AG04450 (cell line): ENCODE measurements around the gene VPS9D1. TPM values are rescaled to one million over a fixed set of nuclear protein-coding genes. Genes with fewer than 3 reads are reported as not detected.
"Not testable (repeated sequence)": the region's sequence is repeated elsewhere in the genome, so short reads cannot be mapped to it uniquely, and the experiment has no call there.

ENCODE experiments used
- CTCF ChIA-PET: fragments of 300-600, 350-600 bp; formaldehyde crosslinking; extraction: SDS; loops from one replicate; lab custom pipeline; 2022; ENCODE audit warnings: antibody characterized with exemption, inconsistent platforms; lab: Charles Lee
- POLR2A ChIA-PET: fragments of 350-600 bp; formaldehyde crosslinking; extraction: SDS; loops from one replicate; lab custom pipeline; 2021; ENCODE audit warnings: antibody characterized with exemption, inconsistent platforms; lab: Yijun Ruan, JAX
- DNase-seq: peaks from one replicate; pipeline ENCODE4 v3.0.0-alpha.2; 2011; ENCODE audit warnings: low read depth, low spot score
- H3K27ac ChIP-seq: one replicate; pipeline ENCODE4 v1.5.1; 2012; ENCODE audit warnings: low read depth, low read length, control low read depth
- H3K27me3 ChIP-seq: one replicate; pipeline ENCODE4 v1.6.0; 2012; ENCODE audit warnings: low read length; ENCODE audit not compliant: control insufficient read depth, insufficient read depth
- H3K4me3 ChIP-seq: 2 replicates; pipeline ENCODE4 v1.5.1; 2011; ENCODE audit warnings: mild to moderate bottlenecking, low read depth, low read length, control low read depth
- H3K9me3 ChIP-seq: 2 replicates; pipeline ENCODE4 v1.5.1; 2012; ENCODE audit warnings: low read length; ENCODE audit not compliant: control insufficient read depth, insufficient read depth
- polyA plus RNA-seq: library from polyadenylated mRNA; depleted of rRNA; stranded (reverse); fragments of >200 nt; gene quantifications from 2 replicates; pipeline ENCODE4 v1.2.3, GENCODE V29; 2011
- TF ChIP-seq, protein P1 (sequence below): IDR thresholded peaks from 2 replicates; pipeline ENCODE4 v1.5.1; 2011; ENCODE audit warnings: low read depth, low read length, control low read depth, inconsistent platforms

The VPS9D1 gene
- polyA plus RNA-seq, 1 experiment: 8.6 TPM

DNA sequence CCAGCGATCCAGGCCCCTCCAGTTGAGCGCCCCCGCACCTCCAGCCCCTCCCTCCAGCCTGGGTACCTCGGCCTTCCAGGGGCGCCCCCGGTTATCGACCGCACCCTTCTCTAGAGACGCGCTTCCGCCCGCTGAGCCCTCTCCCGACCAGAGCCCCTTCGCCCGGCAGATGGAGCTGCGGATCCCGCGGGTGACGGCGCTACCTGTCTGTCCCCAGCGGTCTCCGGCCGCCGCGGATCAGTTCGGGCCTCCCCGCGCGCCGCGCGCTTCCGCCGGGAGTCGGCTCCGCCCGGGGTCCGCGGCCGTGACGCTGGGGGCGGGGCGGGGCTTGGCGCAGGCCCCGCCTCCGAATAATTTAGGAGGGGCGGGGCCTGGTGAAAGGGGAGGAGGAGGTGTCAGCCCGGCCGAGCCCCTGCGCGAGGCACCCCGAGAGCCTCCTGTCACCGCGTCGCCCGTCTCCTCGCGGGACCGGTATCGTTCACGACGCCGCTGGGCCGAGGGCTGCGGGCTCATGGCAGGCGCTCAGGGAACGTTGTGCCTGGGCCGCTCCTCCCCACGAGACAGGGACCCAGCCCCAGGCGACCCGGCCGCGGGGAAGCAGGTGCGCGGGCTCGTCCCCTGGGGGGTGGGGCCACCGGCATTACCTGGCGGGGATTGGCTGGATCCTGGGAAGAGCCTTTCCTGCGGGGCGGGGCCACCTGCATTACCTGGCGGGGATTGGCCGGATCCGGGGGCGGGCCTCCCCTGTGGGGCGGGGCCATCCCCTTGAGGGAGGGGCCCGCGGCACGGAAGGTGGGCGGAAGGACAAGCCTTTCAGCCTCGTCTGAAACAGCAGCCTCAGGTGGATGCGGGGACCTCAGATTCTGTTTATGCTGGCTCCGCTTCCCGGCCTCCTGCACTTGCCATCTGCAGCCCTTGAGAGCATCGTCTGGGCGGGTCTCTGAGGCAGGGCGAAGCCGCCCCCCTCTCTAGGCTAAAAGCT lies 19.0 kb downstream of the VPS9D1 start, which contains the start of gene SPATA2L:
SPATA2L (minus strand) TSS at position 281 of the 982 bp plus-strand sequence. CDS start 473 bp downstream, outside the sequence.
- peak within 1 kb of the TSS; percentile 79 for H3K4me3 ChIP-seq
- H3K9me3 ChIP-seq: no peaks in the 10 kb centered on the region
- ChIA-PET CTCF (interaction anchor here (0.7 to 0.9 kb wide), 2 partner anchors 86 to 159 kb away, joined by 3 to 4 read pairs; no protein-coding TSS in a partner anchor), POLR2A (no interaction called here)
- no peaks in the 10 kb centered on the region for H3K27me3 ChIP-seq
- DNase-seq: no peak
- peak within 1 kb of the TSS; percentile 68 for H3K27ac ChIP-seq
- TF ChIP-seq, protein P1, sequence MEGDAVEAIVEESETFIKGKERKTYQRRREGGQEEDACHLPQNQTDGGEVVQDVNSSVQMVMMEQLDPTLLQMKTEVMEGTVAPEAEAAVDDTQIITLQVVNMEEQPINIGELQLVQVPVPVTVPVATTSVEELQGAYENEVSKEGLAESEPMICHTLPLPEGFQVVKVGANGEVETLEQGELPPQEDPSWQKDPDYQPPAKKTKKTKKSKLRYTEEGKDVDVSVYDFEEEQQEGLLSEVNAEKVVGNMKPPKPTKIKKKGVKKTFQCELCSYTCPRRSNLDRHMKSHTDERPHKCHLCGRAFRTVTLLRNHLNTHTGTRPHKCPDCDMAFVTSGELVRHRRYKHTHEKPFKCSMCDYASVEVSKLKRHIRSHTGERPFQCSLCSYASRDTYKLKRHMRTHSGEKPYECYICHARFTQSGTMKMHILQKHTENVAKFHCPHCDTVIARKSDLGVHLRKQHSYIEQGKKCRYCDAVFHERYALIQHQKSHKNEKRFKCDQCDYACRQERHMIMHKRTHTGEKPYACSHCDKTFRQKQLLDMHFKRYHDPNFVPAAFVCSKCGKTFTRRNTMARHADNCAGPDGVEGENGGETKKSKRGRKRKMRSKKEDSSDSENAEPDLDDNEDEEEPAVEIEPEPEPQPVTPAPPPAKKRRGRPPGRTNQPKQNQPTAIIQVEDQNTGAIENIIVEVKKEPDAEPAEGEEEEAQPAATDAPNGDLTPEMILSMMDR: no peak; the same call in 1 of the 2 replicates

DNA sequence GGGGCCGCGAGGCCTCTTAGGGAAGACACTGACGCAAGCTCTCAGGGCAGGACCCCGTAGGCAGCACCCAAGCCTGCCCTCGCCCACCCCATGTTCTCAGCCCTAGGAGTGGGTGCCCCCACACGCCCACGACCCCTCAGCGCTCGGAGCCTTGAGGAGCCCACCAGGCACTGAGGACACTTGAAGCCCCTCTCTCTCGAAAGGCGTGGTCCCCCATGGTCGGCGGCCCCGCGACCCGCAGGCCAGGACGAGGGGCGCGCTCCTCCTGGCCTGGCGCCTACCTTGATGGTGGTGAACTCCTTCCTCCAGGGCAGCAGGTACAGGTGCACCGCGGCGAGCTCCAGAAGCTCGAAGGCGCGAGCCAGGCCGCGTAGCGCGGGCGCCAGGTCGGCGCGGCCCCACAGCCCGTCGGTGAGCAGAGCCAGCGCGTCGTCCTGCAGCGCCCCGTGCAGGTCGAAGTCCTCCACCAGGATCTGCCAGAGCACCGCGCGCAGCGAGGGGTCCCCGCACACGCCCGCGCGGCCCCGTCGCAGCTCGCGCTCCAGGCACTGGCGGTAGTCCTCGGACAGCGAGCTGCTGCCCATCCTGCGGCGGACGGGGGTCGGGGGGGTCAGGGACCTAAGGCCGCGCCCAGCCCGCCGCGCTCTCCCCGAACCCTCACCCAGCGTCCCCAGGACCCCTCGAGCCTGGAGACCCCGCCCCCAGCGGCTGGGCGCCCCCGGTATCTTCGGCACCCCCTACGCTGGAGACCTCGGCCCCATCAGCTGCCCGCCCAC lies 19.9 kb downstream of the VPS9D1 start:
- TF ChIP-seq, protein P1: peak; percentile 19; the same call in 1 of the 2 replicates
- ChIA-PET CTCF (interaction anchor here (0.6 to 3.3 kb wide), 15 partner anchors 8 to 210 kb away, joined by 3 to 36 read pairs (median 4); no protein-coding TSS in a partner anchor), POLR2A (interaction anchor here (0.6 to 1.8 kb wide), 4 partner anchors 8 to 43 kb away, joined by 3 to 19 read pairs (median 4); partner anchors contain the start of genes CDK10, CHMP1A and SPATA33)
- H3K27me3 ChIP-seq: no peaks in the 10 kb centered on the region
- no peak for DNase-seq
- H3K9me3 ChIP-seq: no peaks in the 10 kb centered on the region
- peak overlapping the region; percentile 79 for H3K4me3 ChIP-seq
- H3K27ac ChIP-seq: peak overlapping the region; percentile 68

DNA sequence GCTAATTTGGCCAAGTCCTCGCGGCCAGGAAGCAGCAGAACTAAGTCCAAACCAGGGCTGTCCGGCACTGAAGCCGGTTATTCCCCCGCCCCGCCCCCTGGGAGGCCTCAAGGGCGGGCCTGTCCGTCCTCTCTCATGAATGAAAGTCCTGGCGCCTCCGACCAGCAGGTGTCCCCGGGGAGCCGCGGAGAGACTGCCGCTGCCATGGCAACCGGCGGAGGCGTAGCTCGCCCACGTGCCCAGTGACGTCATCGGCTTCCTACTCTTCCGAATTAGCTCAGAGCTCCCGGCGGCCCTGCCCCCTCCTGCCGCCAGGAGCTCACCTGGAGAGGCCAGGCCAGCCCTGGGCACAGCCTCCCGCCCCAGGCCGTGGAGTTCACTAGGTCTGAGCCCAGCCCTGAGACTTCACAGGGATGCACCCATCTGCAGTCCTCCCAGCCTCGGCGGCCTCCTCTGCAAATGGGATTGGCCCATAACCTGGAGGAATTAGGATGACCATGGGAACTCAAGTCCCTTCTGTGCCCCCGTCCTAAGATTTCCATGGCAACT lies 20.5 kb downstream of the VPS9D1 start:
- Histone ChIP-seq H3K27ac (peak overlapping the region; percentile 68), H3K4me3 (peak overlapping the region; percentile 79)

DNA sequence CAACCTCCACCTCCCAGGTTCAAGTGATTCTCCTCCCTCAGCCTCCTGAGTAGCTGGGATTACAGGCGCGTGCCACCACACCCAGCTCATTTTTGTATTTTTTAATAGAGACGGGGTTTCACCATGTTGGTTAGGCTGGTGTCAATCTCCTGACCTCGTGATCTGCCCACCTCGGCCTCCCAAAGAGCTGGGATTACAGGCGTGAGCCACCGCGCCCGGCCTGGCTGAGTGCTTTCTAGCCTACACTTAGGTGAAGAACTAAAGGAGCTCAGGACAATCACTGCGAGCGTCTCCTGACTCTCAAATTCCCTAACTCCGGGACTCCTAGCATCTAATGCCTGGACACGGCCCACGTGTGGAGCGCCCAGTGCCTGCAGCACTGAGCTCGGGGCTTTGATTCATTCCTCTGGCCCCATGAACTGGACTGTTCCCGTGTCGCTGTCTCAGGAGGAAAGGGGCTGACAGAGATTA lies 21.0 kb downstream of the VPS9D1 start:
- CTCF ChIA-PET: interaction anchor here (0.6 to 3.3 kb wide), 7 partner anchors 9 to 210 kb away, joined by 3 to 36 read pairs (median 4); no protein-coding TSS in a partner anchor
- POLR2A ChIA-PET: interaction anchor here (0.6 to 1.8 kb wide), 4 partner anchors 9 to 42 kb away, joined by 3 to 19 read pairs (median 4); partner anchors contain the start of genes CDK10, CHMP1A and SPATA33
- Histone ChIP-seq H3K27ac (peak overlapping the region; percentile 68), H3K4me3 (peak overlapping the region; percentile 37)
- H3K27me3 ChIP-seq, H3K9me3 ChIP-seq, DNase-seq: not testable (repeated sequence)

More for the DNA sequence above, 20.5 kb downstream of the VPS9D1 start:
- POLR2A ChIA-PET: interaction anchor here (0.6 to 1.8 kb wide), 5 partner anchors 9 to 43 kb away, joined by 3 to 19 read pairs (median 4); partner anchors contain the start of genes CDK10, CHMP1A and SPATA33
- CTCF ChIA-PET: interaction anchor here (0.6 to 3.3 kb wide), 14 partner anchors 9 to 210 kb away, joined by 3 to 36 read pairs (median 4); no protein-coding TSS in a partner anchor
- peak; percentile 94 for DNase-seq
- Histone ChIP-seq H3K9me3 (no peaks in the 10 kb centered on the region), H3K27me3 (no peaks in the 10 kb centered on the region)
- TF ChIP-seq, protein P1: peak; percentile 76

DNA sequence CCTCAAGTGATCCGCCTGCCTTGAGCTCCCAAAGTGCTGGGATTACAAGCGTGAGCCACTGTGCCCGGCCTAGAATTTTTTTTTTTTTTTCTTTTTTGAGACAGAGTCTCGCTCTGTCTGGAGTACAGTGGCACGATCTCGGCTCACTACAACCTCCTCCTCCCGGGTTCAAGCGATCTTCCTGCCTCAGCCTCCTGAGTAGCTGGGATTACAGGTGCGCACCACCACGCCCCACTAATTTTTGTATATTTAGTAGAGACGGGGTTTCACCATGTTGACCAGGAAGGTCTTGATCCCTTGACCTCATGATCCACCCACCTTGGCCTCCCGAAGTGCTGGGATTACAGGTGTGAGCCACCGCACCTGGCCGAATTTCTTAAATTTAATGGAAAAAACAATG lies 22.0 kb downstream of the VPS9D1 start:
- H3K27ac ChIP-seq, H3K27me3 ChIP-seq, H3K4me3 ChIP-seq, DNase-seq, H3K9me3 ChIP-seq: not testable (repeated sequence)
- ChIA-PET POLR2A (interaction anchor here (0.7 to 1.5 kb wide), 2 partner anchors 12 to 935 kb away, joined by 4 to 9 read pairs; partner anchors contain the start of gene CDK10), CTCF (interaction anchor here (0.7 to 3.3 kb wide), 2 partner anchors 18 to 163 kb away, joined by 4 to 36 read pairs; no protein-coding TSS in a partner anchor)
